HG03064 (cell line): ENCODE measurements around the gene ATP5MK.
"Not testable (repeated sequence)": the region's sequence is repeated elsewhere in the genome, so short reads cannot be mapped to it uniquely, and the experiment has no call there.

ENCODE experiments used
- ATAC-seq: cut with Tn5 transposase; IDR thresholded peaks from one replicate; pipeline ENCODE4 v1.9.1; 2021; ENCODE audit warnings: low read depth; ENCODE audit not compliant: unreplicated experiment

Gene ATP5MK

DNA sequence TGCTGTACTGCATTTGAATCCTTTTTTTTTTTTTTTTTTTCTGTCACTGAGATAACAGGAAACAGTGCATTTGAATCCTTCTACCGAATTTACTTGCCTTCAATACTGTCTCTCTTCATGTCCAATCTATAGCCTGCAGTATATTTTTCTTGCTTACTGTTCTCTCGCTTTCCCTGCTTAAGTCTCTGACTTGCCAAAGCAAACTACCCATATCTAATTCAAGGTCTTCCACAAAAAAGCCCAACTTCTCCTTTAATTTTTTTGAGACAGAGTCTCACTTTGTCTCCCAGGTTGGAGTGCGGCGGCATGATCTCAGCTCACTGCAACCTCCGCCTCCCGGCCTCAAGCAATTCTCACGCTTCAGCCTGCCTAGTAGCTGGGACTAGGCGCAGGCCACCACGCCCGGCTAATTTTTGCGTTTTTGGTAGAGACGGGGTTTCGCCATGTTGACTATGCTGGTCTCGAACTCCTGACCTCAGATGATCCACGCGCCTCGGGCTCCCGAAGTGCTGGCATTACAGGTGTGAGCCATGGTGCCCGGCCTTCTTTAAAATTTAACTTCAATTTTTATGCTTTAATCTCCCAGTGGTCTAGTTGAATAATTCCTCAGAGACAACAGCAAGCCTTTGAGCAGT lies 1.0 kb upstream of the ATP5MK start:
- no peak for ATAC-seq

DNA sequence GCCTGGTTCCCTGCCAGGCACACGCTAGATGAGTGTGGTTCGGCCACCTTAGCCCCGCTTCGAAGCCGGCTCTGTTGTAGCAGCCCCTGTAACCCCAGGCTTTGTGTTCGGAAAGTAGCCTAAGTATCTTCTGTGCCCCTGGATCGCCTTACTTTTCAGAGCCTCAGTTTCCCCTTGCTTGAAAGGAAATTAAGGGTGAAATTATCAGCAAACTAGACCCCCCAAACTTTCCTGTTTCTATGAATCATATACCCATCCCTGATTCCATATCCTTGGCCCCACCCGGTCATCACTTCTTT lies 463 bp upstream of the ATP5MK start:
- no peak for ATAC-seq

DNA sequence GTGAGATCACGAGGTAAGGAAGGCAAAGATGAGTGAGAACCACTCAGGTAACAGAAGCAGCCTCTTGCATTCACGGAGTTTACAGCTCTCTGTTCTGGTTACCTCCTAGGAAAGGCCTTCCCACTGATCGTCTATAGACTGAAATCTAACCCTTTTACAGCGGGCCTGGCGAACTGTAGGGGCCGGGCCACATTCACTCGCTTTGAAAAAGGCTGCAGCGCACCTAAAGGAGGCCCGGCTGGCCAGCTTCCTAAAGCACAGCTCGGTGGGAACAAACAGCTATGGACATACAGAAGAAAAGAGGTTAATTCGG lies 565 bp downstream of the ATP5MK start:
- no peak for ATAC-seq

DNA sequence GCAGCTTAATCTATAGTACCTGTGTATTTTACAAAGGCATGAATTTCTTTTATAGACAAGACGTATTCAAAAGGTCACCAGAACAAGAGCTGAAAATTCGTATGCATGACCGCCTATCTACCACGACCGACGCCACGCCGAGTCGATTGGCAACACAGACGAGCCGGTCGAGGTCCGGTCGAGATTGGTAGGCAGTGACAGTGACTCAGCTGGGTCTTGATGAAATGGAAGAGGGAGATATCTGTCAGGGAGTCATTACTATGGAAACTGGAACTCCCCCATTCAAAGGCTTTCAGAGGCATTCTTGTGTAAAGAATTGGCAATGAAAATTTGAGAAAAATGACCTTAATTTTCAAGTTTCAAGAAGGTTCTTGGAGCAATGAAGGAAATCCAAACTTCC lies 2.1 kb downstream of the ATP5MK start:
- ATAC-seq: no peak

DNA sequence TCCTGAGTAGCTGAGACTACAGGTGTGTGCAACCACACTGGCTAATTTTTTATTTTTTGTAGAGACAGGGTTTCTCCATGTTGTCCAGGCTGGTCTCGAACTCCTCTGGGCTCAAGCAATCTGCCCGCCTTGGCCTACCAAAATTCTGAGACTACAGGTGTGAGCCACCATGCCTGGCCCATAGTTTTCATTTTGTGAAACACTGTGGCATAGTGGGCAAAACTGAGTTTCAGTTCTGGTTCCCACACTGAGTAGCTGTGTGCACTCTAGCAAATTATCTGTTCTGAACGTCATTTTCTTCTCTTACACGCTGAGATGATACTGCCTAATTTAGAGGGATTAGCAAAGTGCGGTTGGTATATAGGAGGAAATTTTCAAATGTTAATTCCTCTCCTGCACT lies 13.5 kb downstream of the ATP5MK start:
- no peak for ATAC-seq

DNA sequence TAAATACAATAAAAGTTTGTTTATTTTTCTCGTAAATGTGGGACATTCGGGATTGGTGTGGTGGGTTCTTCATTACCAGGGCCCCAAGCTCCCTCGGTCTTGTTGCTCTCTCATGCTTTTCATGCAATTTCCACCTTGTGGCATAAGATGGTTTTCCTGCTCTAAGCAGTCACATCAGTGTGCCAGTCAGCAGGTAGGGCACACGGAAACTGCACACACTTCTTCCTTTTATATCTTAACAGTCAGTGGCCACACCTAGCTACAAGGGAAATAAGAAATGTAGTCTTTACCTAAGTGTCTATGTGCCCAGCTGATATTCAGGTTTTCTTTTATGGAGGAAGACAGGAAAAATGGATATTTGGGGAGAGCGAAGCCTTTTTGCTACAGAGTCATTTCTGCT lies 22.0 kb downstream of the ATP5MK start:
- ATAC-seq: no peak

DNA sequence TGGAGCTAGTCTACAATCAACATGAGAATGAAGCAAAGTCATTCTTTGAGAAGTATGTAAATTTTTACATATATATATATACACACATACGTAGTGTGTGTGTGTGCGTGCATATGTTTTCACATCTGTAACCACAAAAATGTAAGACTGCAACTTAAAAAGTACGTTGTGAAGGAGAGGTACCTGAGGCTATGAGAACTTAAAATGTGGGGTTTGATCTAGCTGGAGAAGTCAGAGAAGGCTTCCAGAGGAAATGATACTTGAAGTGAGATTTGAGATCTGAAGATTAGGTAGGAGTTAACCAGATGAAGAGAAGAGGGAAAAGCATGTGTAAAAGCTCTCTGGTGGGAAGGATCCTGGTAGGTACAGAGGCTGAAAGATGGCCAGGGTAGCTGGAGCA lies 22.7 kb downstream of the ATP5MK start:
- no peak for ATAC-seq

DNA sequence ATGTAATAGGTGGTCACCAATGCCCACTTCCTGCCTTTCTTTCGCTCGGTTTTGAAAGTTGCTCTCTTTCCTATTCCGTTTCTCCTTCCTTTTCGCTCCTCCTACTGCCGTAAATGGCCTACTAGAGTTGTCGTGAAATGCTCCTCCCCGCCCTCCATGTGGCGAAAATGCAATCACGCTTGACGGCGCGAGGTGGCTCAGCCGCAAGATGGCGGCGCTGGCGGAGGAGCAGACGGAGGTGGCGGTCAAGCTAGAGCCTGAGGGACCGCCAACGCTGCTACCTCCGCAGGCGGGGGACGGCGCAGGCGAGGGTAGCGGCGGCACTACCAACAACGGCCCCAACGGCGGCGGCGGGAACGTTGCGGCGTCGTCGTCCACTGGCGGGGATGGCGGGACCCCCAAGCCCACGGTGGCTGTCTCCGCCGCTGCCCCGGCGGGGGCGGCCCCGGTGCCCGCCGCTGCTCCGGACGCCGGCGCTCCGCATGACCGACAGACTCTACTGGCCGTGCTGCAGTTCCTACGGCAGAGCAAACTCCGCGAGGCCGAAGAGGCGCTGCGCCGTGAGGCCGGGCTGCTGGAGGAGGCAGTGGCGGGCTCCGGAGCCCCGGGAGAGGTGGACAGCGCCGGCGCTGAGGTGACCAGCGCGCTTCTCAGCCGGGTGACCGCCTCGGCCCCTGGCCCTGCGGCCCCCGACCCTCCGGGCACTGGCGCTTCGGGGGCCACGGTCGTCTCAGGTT lies 28.3 kb downstream of the ATP5MK start, which contains the start of gene TAF5:
TAF5 (plus strand) TSS at position 195 of the 737 bp plus-strand sequence; CDS start at position 209, 14 bp downstream.
- peak; percentile 56 for ATAC-seq

DNA sequence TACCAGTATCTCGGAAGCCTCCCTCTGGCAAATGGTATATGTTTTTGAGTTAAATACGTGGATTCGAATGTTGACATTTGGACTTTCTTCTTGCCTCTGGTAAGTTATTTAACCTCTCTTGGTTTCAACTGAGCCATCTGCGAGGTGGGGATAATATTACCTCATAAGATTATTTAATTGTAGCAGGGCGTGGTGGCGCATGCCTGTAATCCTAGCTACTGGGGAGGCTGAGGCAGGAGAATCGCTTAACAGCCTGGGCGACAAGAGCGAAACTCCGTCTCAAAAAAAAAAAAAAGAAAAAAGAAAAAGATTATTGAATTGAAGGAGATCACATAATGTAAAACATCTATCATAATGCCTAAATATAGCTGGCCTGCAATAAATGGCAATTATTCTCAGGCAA lies 28.9 kb downstream of the ATP5MK start:
- no peak for ATAC-seq

DNA sequence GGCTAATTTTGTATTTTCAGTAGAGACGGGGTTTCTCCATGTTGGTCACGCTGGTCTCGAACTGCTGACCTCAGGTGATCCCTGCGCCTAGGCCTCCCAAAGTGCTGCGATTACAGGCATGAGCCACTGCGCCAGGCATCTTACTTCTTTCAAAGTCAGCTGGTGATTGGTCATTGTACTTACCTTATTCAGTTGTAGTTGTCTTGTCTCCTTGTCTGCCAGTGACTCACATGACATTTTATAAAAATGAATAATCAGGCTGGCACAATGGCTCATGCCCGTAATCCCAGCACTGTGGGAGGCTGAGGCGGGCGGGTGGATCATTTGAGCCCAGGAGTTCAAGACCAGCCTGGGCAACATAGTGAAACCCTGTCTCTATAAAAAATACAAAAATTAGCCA lies 35.5 kb downstream of the ATP5MK start:
- ATAC-seq: not testable (repeated sequence)

DNA sequence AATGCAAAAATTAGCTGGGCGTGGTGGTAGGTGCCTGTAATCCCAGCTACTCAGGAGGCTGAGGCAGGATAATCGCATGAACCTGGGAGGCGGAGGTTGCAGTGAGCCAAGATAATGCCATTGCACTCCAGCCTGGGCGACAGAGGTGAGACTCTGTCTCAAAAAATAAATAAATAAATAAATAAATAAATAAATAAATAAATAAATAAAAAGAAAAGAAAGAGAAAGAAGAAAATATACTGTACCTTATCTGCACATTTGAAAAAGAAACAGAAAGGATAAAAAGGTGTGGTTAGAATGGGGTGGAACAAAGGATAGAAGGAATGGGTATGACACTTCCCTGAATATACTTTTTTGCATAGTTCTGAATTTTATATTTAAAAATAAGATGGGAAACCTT lies 36.8 kb downstream of the ATP5MK start:
- not testable (repeated sequence) for ATAC-seq

DNA sequence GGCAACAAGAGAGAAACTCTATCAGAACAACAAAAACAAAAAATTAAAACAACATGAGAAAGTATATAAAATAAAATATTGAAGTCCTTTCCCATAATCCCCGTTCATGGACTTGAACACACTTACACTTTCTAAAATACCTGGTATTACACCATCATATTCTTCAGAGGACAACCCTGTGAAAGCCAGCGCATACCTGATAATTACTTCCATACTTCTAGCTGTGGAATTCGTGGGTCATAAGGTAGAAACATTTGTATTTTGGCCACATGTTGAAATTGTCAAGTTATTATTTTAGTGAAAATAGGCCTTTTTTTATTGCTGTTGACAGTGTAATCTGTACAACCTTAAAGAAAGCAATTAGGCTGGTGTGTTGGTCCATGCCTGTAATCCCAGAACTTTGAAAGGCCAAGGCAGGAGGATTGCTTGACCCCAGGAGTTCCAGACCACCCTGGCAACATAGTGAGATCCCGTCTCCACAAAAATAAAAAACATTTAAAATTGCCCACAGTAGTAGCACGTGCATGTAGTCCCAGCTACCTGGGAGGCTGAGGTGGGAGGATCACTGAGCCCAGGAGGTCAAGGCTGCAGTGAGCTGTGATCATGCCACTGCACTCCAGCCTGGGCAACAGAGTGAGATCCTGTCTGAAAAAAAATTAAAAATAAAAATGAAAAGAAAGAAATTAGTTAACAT lies 40.2 kb downstream of the ATP5MK start:
- ATAC-seq: no peak

DNA sequence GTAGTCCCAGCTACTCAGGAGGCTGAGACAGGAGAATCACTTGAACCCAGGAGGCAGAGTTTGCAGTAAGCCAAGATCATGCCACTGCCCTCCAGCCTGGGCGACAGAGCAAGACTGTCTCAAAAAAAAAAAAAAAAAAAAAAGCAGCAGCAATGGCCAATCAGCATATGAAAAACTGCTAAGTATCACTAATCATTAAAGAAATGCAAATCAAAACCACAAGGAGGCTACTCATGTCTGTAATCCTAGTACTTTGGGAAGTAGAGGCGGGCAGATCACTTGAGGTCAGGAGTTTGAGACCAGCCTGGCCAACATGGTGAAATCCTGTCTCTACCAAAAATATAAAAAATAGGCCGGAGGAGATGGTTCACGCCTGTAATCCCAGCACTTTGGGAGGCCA lies 41.7 kb downstream of the ATP5MK start:
- ATAC-seq: not testable (repeated sequence)

DNA sequence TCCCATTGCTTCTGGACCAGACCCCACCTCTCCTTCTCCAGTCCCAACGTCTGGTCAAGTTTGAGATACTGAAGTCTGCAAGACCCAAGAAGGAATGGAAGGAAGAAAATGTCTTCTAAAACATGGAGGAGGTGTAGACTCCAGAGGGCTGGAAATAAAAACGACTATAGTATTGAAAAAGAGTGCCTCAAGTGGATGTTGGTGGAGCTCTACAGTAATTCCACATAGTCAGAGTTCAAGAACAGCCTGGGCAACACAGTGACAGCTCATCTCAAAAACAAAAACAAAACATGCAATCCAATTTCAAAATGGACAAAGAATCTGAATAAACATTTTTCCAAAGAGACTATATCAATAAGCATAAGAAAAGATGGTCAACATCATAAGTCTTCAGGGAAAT lies 43.0 kb downstream of the ATP5MK start:
- no peak for ATAC-seq

DNA sequence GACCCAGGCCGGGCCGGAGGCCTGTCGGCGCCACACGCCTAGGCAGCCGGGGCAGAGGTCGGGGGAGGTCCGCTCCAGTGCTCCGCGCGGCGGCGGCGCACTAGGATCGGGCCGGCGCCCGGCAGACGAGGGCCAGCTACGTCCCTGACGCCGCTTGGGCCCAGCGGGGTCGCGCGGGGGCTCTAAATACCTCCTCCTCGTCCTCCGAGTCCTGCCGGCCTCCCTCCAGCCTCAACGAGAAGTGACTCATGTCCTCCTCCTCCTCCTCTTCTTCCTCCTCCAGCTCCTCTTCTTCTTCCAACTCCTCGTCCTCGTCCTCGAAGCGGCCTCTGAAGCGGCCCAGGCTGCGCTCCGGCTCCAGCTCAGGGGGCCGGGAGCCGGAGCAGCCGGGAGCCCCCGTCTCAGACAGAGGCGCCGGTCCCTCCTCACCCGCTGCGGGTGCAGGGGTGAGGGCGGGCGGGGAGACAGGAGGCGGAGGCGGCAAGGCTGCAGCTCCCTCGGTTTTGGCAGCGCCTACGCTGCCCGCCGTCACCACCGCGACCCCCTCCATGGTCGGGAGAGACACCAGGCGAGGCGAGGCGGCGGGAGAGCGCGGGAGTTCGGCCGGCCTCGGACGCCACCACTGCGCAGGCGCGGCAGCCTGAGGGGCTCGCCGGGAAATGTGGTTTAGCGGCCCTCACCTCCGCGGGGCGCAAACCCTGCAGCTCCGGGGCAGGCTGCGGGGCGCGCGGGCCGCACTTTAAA lies 45.6 kb downstream of the ATP5MK start, which contains the start of gene PCGF6:
PCGF6 (minus strand) TSS at position 624 of the 744 bp plus-strand sequence; CDS start at position 550, 74 bp downstream.
- ATAC-seq: peak; percentile 71

DNA sequence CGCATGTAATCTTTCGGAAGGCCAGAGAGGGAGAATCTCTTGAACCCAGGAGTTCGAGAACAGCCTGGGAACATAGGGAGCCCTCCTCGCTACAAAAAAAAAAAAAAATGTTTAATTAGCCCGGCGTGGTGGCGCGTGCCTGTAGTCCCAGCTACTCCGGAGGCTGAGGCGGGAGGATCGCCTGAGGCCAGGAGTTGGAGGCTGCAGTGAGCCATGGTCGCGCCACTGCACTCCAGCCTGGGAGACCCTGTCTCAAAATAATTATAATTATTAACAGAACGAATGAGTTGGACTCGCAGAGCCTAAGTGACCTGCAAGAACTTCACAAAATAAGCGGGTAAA lies 46.1 kb downstream of the ATP5MK start:
- ATAC-seq: no peak
